CD4-positive, alpha-beta T cell treated with Interleukin-21 for 1 hour (primary cell): ENCODE data around the gene BTG2.

Source experiments
- DNase-seq: peaks from one replicate; pipeline ENCODE4 v3.0.0-alpha.2; 2020

The BTG2 gene

DNA sequence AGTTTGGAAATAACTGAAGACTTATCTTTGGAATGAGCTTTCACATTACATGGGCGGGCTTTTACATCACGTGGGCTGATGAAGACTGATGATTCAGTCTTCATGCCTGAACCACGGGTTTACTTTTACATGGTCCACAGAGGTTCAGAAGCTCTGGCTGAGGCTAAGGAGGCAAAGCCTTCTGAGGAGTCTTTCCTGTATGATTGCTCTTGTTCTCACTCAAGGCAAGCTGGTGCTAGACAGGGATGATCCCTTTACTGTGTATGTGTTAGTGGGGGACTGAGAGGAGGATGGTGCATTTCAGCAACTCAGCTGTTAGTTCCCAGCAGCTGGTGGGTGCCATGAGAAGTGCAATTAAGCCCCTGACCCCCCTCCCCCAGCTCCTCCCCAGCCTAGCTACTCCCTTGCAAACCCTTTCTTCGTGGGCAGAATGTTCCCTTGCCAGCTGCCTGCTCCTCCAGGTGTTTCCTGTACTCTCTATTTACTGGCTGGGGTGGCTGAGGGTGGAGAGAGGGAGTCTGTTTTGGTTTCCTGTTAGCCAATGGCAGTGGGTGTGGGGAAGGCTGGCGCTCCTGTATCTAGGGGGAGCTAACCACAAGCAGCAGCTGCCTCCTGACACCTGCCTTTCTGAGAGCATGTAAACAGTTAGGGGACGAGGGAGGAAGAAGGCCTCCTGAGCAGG, 15.4 kb downstream of the BTG2 start:
- peak; percentile 85 for DNase-seq

DNA sequence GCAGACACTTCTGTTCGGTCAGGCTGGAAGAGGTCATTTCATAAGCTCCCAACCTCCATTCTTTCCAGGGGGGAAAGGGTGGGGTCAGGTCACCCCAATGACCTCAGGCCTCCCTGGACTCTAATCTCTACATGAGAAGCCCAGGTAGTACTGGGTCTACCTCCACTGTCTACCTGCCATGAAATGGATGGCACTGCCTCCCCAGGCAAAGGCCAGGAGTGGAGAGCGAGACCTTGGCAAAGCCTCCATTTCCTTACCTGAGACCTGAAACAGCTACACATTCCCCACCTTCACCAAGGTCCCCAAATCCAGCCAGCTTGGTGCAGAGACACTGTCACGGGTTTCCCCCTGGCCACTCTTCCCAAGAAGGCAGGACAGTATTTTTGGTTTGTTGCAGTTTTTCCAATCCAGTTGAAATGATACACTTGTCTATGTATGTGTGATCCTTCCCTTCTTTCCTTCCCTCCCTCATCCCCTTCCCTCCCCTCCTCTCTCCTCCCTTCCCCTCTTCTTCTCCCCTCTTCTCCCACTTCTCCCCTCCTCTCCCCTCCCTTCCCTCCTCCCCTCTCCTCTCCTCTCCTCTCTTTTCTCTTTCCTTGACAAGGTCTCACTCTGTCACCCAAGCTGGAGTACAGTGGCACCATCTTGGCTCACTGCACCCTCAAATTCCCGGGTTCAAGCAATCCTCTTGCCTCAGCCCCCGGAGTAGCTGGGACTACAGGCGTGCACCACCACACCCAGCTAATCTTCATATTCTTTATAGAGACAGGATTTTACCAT, 16.1 kb downstream of the BTG2 start:
- DNase-seq, result no peak

DNA sequence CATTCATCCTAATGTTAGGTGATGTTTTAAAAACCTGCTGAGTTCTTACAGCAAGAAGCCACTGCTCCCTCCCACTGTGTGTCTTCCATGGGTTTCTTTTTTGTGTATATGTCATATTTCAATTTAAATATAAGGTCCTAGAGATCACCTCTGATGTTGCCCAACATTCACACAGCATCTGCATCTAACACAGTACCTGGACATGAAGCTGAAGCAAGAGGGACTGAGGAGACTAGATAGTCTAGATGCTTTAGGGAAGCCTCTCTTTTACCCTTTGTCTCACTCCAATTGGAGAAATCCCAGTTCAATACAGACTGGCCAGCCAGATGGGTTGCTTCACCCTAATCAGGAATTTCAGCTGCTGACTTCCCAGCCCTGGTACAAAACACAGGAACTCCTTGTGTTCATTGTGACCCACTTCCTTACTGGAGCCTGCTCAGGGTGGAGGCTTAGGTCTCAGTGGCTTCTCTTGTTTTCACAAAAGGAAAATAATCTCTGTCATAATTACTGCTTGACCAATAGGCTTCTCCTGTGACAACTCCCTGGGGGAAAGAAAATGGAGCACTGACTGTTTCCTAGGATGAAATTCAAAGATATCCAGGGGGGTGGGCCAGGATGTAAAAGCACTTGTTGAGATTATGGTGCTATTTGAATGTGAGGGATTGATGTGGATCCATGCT, 17.3 kb downstream of the BTG2 start:
- DNase-seq, result no peak

DNA sequence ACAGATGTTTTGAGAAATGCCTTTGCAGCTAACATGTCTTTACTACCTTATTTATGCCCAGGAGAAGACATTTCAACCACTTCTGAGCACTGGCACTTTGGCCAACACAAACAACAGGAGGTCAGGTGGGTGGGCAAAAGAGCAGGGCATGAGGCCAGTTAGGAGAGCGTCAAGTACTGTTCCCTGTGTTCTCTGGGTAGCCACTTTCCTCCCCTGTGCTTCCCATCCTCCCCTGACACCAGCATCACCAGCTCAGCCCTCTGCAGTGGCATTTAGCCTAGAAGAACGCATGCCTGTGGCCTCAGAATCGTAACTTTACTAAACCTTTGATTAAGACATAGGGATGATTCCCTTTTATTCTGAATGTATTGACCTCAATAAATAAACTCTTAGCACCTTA, 18.3 kb downstream of the BTG2 start:
- no peak for DNase-seq

DNA sequence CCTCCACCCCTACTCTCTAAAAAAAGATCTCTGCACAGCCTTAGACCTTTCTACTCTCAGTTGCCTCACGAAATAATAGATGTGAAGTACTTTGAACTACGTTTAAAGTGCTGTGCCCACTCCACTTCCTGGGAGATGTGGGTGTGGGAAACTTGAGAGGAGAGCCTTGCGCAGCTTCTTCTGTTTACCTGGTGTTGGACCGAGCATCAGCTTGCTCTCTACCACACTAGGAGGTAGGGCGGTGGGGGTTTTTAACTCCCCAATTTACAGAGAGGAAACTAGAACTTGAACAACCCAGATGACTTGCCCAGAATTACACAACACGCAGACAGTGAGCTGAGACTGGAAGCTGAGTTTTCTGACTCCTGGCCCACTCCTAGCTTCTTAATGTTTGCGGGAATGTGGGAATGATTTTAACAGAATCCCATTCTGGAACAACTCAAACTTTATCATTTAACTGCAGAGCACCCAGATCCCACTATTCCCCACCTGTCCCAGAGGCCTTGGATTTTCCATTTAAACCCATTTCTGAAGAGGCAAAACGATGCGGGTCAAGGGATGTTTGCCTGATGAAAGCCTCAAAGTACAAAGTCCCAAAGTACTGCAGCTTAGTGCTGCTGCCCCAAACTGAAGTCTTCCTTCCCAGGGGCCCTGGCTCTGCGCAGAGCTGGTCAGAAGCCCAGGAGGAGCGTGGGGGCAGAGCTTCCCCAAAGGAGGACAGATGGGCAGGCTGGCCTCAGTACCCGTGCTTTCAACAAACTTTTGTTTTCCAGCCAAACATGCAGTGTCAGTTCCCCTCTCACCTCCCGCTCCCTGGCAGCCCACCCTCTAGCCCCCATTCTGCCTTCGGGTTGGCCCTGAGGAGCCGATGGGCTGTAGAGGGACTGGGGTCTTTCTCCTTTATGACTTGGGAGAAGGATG, 19.0 kb downstream of the BTG2 start:
- peak; percentile 73 for DNase-seq

DNA sequence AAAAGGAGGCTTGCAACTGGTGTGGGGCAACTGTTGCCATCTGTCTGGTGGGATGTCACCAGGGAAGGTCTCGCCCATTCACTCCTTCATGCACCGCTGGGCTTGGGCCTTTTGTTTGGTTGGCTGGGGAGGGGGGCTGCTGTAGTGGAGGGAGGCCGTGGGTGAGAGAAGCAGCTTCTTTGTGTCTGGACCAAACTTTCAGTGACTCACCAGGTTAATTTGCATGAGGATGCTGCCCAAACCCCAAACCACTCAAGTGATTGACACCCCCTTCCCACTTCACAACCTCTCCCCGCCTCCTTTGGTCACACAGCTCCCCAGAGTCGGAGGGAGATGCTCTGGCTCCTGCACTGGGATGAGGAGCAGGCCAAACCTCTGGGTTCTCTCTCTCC, 19.7 kb downstream of the BTG2 start:
- peak; percentile 72 for DNase-seq

DNA sequence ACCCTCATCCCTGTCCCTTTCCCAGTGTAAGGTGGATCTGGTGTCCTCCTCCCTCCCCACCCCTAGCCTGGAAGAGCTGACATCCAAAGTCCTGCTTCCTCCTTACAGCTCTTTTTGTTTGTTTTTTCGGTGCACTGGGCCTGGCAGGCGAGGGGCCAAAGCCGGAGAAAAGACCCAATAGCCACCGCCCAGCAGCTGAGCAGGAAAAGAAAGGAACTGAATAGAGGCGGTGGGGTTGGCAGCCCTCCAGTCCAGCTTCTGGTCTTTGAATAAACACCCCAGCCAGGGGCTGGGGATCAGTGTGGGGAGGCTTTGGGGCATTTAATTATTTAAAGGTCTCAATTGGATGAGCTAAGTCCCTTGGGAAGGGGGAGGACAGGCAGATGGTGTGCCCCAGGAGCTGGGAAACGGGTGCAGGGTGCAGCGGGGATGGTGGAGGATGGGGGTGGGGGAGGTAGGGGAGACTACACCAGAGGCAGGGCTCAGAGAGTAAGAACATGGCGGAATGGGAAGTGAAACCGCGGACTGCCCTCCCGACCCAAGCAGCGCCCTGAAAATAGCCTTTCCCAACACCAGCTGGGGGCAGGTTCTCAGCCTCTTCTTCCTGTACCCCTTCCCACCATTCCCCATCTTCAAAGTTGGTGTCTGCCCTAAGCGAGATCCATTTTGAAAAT, 20.2 kb downstream of the BTG2 start:
- DNase-seq, result no peak

DNA sequence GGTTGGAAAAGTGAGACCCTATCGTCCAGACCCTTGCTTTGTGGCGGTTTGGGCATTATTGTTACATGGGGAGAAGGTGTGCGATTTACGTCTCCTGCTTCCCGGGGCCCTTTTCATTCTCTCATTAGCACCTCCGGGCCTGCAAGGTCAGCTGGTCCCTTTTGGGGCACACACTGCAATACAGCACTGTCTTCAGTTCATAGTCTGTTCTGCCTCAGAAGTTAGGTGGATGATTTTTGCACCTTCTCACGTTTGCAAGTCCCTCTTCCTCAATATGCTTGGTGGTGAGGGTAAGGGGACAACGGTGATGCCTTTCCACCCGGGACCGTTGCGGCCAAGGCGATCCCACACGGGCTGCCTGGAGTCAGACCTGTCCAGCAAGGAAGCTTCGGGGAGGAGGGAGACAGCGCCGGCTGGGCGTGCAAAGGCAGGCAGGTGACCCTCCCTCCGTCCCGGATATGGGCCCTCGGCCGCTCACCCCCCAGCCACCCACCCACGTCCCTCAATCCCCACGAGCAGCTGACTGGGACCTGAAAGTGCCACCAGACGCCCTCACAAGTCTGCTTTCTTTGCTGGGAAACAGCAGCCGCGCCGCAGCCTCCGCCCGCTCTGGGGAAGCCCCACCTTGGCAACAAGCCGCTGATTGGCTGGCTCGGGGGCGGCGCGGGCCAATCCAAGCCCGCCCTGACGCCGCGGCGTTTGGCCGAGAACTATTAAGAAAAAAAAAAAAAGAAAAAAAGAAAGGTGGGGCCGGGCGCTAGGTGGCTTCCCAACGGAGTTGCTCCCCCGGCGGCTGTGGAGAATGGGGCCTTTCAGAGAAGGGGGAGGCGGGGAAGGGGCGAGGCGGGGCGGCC, 21.7 kb downstream of the BTG2 start:
- DNase-seq, result peak; percentile 95

DNA sequence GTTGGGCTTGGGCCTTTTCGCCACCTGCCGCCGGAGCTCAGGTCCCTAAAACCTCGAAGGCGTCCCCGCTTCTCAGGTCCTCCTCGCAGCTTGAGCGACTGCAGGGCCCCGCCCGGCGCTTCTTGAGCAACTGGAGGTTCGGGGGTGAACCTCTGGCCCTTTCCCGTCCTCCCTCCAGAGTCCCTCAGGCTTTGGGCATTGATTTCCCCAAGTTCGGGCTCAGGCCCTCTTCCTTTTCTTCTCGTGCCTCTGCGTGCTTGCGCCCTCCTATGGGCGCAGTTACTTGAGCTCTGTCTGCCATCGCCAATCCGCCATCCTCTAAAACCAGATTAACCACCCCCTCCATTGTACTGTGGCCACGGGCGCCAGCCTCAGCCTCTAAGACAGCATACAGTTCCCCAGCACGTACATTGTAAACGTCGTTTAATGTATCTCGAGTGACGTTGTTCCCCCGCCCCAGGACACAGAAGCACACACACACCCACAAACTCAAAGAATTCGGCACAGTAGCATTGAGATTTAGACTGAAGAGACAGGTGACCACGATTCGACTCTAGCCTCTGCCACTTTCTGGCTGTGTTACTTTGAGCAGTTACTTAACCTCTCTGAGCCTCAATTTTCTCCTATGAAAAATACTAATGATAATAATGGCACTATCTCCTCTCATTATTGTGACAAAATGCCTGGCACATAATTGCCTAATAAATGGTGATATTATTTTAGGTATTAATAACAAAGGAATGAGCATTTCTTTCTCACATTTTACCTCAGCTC, 22.6 kb downstream of the BTG2 start:
- peak; percentile 87 for DNase-seq

DNA sequence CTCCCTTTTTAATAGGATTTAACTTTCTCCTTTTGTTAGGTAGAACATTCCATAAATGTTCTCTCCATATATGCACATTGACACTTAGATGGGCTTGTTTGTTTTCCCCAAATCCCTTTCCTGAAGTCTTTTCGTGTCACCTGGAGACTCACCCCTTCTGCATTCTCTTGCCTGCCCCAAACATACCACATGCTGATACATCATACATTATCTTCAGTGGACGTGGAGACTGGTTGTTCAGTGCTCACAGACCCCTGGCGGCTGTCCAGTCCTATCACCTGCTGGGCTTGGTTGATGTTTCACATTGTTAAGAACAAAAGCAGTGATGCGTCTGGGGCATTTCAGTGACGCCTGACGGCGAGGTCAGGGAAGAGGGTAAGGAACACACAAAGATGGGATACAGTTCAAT, 23.4 kb downstream of the BTG2 start:
- DNase-seq, result no peak

DNA sequence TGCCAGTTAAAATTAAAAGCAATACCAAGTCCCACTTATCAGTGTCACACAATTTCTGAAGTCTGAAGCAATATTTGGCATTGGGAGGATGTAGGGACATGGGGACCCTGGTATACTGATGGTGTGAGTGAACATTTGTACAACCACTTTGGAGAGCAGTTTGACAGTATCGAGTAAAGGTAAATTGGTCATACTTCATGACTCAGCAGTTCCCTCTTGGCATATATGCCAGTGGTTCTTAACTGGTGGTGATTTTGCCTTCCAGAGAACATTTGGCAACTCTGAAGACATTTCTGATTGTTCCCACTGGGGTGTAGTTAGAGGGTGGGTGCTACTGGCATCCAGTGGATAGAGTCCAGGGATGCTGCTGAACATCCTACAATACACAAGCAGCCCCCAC, 25.9 kb downstream of the BTG2 start:
- no peak for DNase-seq

DNA sequence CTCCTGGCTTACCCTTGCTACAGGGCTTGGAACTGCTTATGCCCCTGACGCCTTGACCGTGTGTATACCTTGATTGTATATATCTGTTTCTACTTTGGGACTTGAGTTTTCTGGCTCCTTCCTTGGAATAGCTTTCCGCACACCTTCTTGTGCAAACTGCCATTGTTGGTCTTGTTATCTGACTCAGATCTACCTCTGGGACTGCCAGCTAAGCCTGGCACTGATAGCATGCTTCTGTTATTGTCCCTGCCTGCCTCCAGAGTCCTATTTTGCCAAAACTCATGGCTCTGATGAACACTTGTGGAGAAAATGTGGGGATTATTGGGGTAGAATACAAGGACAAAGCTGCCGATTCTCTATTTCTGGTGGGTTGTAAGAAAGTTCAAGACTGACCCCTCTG, 30.2 kb downstream of the BTG2 start:
- no peak for DNase-seq

DNA sequence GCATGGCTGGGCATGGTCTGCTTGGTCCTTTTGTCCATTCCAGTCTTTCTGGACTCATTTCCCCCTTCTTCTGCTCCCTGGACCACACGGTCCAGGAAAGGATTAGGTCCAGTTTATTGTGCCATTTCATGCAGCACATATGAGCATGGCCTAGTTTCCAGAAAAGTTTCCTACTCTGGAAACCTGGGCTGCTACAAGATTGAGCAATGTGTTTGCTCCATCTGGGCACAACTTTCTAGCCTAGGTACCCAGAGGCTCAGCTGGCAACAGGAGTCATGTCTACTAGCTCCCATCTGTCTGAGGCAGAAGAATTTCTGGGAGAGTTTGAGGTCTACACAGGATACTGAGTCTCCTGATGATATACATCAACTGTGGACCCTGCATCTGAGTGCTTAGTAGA, 30.8 kb downstream of the BTG2 start:
- DNase-seq, result no peak

DNA sequence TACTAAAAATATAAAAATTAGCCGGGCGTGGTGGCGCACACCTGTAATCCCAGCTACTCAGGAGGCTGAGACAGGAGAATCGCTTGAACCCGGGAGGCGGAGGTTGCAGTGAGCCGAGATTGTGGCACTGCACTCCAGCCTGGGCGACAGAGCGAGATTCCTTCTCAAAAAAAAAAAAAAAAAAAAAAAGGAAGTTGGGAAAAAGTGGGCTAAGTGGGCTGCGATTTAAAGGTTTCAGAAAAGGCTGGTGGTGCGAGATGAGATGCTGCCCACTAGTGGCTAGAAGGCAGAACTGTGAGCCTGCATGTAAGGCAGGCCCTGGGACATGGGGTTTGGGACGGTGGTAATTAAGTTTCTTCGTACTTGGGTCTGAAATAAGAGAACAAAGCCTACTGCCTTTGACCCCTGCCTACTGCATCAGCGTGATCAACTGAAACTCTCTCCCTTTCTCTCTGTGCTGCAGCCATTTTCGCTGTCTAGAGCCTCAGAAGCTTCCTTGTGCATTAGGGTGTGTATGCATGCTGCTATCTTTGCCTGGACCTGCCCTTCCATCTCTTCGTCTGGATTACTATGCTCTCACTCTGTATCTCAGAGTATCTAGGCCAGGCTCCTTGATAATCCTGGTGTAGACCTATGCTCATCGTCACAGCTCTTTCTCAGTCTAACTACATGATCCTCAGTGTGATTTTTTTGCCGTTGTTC, 33.2 kb downstream of the BTG2 start:
- peak; percentile 73 for DNase-seq

DNA sequence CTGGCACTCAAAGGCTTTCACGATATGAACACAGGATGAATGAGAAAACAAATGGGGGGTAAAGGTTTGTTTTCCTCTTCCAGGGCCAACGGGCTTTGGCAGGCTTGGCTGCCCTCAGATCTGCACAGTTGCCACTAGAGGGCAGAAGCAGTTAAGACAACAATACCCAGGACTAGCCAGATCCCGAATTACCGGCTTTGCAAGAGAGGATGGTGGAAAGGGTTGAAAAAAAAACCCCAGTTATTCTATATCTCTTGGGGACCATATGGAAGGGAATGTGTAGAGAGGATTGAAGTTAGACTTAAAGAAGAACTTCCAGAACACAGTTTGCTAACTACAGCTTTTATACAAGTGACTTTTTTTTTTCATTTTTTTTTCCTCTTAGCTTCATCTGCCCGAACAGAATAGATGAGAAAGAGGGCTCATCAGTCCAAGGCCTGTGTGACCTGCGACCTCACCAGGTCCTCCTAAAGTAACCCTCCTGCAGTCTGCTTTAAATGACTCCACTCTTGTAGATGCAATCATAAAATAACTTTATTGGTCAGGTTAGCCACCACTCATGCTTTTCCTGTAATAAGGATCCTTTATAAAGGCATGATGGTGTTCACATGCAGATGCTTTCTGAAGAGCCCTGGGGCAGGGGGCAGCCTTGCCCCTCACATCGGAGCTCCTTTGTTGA, 34.9 kb downstream of the BTG2 start:
- peak; percentile 77 for DNase-seq

DNA sequence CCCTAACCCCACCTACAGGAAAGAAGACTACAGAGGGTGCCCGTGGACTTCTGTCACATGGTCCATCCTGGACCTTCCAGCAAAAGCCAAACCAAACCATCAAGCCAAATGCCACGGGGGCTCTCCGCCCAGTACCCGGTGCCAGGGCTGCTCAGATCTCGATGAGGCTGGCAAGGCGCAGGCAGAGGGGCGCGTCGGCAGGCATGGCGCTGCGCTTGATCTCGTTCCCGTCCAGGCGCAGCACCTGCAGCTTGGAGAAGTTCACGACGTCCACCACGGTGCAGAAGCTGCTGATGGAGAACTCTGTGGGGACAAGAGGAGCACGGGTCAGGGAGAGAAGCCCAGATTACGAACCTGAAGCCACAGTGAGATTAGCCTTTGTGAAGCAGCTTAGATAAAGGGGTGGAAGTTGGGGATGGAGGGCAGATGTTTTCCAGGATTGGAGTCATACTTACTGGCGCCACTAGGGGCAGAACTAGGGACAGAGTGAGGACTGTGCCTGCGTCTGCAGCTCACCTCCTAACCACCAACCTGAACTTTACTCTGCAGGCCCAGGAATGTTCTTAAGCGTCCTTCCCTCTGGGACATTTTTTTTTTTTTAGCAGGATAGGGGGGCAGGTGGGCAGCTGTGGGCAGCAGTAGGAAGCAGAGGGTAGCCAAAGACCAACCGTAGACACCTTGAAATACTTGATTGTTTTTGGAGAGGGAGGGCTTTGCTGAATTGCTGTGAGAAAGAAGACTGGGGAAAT, 37.0 kb downstream of the BTG2 start:
- DNase-seq, result peak; percentile 52

DNA sequence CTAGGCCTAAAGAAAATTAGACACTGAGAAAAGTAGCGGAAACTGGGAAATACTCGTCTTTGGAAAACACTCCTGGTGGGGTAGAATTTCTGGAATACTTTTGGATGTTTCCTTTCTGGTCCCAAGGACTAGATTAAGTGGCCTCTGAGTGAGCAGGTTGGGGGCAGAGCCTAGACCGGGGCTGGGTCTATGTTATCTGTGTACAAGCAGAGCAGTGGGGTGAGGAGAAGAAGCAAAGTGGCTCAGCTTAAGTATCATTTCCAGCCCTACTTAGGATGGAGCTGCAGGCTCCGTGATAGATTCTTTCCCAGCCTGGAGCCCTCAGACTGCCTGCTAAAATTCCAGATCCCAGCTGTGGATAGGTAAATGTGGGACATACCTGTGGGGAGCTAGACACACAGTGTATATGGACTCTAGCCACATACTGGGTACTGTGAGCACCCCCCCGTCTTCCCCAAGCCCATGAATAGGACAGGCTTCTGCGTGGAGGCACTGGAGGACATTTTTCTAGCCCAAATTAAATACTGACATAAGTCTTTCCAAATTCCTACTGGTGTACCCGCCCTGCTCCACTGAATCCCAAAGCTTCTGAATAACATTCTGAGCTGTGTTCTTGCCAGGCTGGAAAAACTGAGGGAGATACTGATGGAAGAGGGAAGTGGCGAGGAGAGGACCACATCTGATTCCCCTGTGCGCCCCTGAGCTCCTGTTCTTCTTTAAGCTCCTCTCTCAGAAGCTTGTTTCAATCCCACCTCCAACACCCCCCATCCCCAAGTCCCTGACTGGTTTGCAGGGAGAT, 38.8 kb downstream of the BTG2 start:
- DNase-seq, result no peak
